ENCODE results near the gene EME1. TPM values are rescaled to one million over a fixed set of nuclear protein-coding genes. Genes with fewer than 3 reads are reported as not detected.

The EME1 gene
- polyA plus RNA-seq, 1 donor from 2014 or later = 5.4 TPM

DNA sequence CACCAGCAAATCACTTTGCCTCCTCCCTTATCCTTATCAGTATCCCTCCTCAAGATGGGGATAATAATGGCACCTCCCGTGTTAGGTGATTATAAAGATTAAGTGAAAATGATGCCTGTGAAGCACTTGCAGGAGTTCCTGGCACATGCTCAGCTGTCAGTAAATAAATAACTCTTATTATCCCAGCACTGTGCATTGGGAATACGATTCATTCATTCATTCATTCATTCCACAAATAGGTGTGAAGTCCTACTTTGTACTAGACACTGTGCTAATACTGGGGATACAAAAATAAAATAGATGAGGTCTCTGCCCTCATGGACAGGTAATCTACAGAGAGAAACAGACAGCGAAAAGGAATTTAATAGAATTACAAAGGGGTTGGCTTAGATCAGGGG, 25.1 kb upstream of the EME1 start:
- H3K27me3 ChIP-seq (ENCODE audit: insufficient read depth, low read depth, low read length) = no peaks in the 10 kb centered on the region
- H3K9ac ChIP-seq (ENCODE audit: low read length) = no peak overlapping the region
- H3K36me3 ChIP-seq (ENCODE audit: insufficient read depth, low read length) = no peaks in the 10 kb centered on the region
- no peak overlapping the region for H2AFZ ChIP-seq (ENCODE audit: low read depth, low read length)
- H3K79me2 ChIP-seq (replicated peaks; ENCODE audit: insufficient read depth, low read length) = no peaks in the 10 kb centered on the region
- no peaks in the 10 kb centered on the region for H4K20me1 ChIP-seq (ENCODE audit: insufficient read depth)
- no peak overlapping the region for H3K4me2 ChIP-seq (ENCODE audit: low read length)
- H3K9me3 ChIP-seq (ENCODE audit: low read length) = no peaks in the 10 kb centered on the region
- no peak overlapping the region for H3K4me3 ChIP-seq (ENCODE audit: low read length)
- H3K27ac ChIP-seq (ENCODE audit: low read length) = no peak overlapping the region
- no peaks in the 10 kb centered on the region for H3F3A ChIP-seq (ENCODE audit: insufficient read depth, low read length, poor library complexity, severe bottlenecking)
- H3K9me2 ChIP-seq (ENCODE audit: insufficient read depth, low read length) = no peaks in the 10 kb centered on the region
- no peak for TF ChIP-seq RAD21 (conservative IDR thresholded peaks at IDR 0.05)
- TF ChIP-seq POLR2AphosphoS5 (IDR thresholded peaks at IDR 0.05) = no peak
- no peak for TF ChIP-seq SMC3 (conservative IDR thresholded peaks at IDR 0.05; ENCODE audit: poor library complexity)
- TF ChIP-seq EP300 (conservative IDR thresholded peaks at IDR 0.05; ENCODE audit: poor library complexity, severe bottlenecking) = no peak
- TF ChIP-seq EZH2 (IDR thresholded peaks at IDR 0.05; ENCODE audit: borderline replicate concordance, insufficient read depth, low read length, poor library complexity, severe bottlenecking) = no peak

DNA sequence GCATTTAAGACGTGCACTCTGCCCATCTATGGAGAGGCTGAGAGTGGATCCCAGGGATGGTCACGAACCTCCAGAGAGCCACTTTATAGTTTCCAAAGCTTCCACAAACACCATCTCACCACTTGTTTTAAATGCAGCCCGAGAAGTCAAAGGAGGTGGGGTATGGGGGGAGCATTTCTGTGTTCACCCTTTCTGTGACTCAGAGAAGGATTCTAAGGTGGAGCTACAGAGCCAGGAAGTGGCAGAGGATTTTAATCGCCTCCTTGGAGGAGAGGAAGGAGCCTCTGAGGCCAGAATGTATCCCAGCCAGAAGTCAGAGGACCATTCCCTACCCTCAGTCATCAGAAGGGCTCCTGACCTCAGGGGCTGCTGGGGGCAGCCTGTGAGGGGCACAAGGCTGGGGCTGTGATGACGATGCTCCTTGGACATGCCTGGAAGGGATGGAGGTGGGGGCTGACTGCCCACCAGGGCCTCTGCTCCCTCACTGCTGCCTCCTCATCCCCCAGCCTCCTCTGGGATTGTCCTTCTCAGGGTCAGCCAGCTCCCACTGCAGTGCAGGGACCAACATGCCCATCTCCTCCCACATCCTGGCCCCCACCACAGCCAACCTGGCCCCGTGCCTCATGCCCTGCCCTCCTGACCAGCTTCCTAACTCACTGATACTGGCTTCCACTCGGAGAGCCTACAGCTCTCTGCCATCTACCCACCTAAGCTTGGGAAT, 24.3 kb upstream of the EME1 start:
- Histone ChIP-seq H3K27me3 (ENCODE audit: insufficient read depth, low read depth, low read length) (no peaks in the 10 kb centered on the region), H3K9me3 (ENCODE audit: low read length) (no peaks in the 10 kb centered on the region), H3F3A (ENCODE audit: insufficient read depth, low read length, poor library complexity, severe bottlenecking) (no peaks in the 10 kb centered on the region), H3K27ac (ENCODE audit: low read length) (no peak overlapping the region), H3K9ac (ENCODE audit: low read length) (no peak overlapping the region), H3K79me2 (replicated peaks; ENCODE audit: insufficient read depth, low read length) (no peaks in the 10 kb centered on the region), H3K4me2 (ENCODE audit: low read length) (no peak overlapping the region), H3K9me2 (ENCODE audit: insufficient read depth, low read length) (no peaks in the 10 kb centered on the region), H3K4me3 (ENCODE audit: low read length) (no peak overlapping the region), H2AFZ (ENCODE audit: low read depth, low read length) (no peak overlapping the region), H3K36me3 (ENCODE audit: insufficient read depth, low read length) (no peaks in the 10 kb centered on the region), H4K20me1 (ENCODE audit: insufficient read depth) (no peaks in the 10 kb centered on the region)
- TF ChIP-seq EP300 (conservative IDR thresholded peaks at IDR 0.05; ENCODE audit: poor library complexity, severe bottlenecking) (no peak), POLR2AphosphoS5 (IDR thresholded peaks at IDR 0.05) (no peak), RAD21 (conservative IDR thresholded peaks at IDR 0.05) (no peak), MXI1 (conservative IDR thresholded peaks at IDR 0.05; ENCODE audit: poor library complexity, severe bottlenecking) (no peak), TAF1 (IDR thresholded peaks at IDR 0.05; ENCODE audit: low read depth) (no peak), SMC3 (conservative IDR thresholded peaks at IDR 0.05; ENCODE audit: poor library complexity) (no peak), EZH2 (IDR thresholded peaks at IDR 0.05; ENCODE audit: borderline replicate concordance, insufficient read depth, low read length, poor library complexity, severe bottlenecking) (no peak)
- TF ChIP-seq, protein P1, sequence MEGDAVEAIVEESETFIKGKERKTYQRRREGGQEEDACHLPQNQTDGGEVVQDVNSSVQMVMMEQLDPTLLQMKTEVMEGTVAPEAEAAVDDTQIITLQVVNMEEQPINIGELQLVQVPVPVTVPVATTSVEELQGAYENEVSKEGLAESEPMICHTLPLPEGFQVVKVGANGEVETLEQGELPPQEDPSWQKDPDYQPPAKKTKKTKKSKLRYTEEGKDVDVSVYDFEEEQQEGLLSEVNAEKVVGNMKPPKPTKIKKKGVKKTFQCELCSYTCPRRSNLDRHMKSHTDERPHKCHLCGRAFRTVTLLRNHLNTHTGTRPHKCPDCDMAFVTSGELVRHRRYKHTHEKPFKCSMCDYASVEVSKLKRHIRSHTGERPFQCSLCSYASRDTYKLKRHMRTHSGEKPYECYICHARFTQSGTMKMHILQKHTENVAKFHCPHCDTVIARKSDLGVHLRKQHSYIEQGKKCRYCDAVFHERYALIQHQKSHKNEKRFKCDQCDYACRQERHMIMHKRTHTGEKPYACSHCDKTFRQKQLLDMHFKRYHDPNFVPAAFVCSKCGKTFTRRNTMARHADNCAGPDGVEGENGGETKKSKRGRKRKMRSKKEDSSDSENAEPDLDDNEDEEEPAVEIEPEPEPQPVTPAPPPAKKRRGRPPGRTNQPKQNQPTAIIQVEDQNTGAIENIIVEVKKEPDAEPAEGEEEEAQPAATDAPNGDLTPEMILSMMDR (IDR thresholded peaks at IDR 0.05; ENCODE audit: poor library complexity, severe bottlenecking) = no peak
- TF ChIP-seq, protein P2, sequence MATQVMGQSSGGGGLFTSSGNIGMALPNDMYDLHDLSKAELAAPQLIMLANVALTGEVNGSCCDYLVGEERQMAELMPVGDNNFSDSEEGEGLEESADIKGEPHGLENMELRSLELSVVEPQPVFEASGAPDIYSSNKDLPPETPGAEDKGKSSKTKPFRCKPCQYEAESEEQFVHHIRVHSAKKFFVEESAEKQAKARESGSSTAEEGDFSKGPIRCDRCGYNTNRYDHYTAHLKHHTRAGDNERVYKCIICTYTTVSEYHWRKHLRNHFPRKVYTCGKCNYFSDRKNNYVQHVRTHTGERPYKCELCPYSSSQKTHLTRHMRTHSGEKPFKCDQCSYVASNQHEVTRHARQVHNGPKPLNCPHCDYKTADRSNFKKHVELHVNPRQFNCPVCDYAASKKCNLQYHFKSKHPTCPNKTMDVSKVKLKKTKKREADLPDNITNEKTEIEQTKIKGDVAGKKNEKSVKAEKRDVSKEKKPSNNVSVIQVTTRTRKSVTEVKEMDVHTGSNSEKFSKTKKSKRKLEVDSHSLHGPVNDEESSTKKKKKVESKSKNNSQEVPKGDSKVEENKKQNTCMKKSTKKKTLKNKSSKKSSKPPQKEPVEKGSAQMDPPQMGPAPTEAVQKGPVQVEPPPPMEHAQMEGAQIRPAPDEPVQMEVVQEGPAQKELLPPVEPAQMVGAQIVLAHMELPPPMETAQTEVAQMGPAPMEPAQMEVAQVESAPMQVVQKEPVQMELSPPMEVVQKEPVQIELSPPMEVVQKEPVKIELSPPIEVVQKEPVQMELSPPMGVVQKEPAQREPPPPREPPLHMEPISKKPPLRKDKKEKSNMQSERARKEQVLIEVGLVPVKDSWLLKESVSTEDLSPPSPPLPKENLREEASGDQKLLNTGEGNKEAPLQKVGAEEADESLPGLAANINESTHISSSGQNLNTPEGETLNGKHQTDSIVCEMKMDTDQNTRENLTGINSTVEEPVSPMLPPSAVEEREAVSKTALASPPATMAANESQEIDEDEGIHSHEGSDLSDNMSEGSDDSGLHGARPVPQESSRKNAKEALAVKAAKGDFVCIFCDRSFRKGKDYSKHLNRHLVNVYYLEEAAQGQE (IDR thresholded peaks at IDR 0.05; ENCODE audit: borderline replicate concordance) = no peak

Measured in neural cell (in vitro differentiated cells).